OCI-LY1 (cell line): Measurements from ENCODE around the gene TRIM29.

Source experiments
- EZH2 ChIP-seq: fragments of 200-600 bp; sonication (generic), shearing (Covaris generic); IDR thresholded peaks from 2 replicates; pipeline ENCODE4 v1.8.0; 2017; ENCODE audit warnings: borderline replicate concordance, mixed run types, mild to moderate bottlenecking, antibody characterized with exemption, low read length, moderate library complexity, mixed read lengths
- TF ChIP-seq, protein P1 (sequence below): fragments of 200-600 bp; sonication (generic), shearing (Covaris generic); IDR thresholded peaks from 2 replicates; pipeline ENCODE4 v1.5.1; 2017; ENCODE audit warnings: mild to moderate bottlenecking, antibody characterized with exemption, low read length, moderate library complexity, mixed read lengths

DNA sequence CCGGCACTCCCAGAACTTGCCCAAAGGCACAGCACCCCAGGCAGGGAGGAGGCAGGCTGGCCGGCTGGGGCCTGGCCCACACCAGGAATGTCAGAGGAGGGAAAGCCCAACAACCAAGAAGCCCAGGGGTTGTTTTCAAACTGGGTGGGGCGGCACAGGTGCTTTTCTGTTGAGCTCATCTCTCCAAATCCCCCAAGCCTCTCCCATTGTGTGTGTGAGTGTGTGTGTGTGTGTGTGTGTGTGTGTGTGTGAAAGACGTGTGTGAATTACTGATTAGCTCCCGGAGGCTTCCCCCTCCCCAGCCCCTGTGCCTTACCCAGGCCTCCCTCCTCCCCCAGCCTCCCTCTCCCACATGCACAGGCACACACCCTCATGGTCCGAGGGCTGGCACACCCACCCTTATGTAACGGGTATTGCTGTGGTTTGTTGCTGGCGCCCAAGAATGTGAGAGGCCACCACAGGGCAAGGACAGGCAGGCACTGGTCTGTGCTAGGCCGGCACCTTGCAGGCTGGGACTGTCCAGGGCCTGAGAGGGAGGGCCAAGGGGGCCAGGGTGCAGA, 15.9 kb downstream of the TRIM29 start:
- TF ChIP-seq, protein P1, sequence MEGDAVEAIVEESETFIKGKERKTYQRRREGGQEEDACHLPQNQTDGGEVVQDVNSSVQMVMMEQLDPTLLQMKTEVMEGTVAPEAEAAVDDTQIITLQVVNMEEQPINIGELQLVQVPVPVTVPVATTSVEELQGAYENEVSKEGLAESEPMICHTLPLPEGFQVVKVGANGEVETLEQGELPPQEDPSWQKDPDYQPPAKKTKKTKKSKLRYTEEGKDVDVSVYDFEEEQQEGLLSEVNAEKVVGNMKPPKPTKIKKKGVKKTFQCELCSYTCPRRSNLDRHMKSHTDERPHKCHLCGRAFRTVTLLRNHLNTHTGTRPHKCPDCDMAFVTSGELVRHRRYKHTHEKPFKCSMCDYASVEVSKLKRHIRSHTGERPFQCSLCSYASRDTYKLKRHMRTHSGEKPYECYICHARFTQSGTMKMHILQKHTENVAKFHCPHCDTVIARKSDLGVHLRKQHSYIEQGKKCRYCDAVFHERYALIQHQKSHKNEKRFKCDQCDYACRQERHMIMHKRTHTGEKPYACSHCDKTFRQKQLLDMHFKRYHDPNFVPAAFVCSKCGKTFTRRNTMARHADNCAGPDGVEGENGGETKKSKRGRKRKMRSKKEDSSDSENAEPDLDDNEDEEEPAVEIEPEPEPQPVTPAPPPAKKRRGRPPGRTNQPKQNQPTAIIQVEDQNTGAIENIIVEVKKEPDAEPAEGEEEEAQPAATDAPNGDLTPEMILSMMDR, result no peak
- no peak for TF ChIP-seq EZH2
